Left lung (tissue), 10 donors: ENCODE measurements around the gene NEURL1. TPM values are rescaled to one million over a fixed set of nuclear protein-coding genes. Genes with fewer than 3 reads are reported as not detected.

ENCODE experiments used
- ATAC-seq: fragments of 200-7000 bp; cut with Tn5 transposase; one replicate; pipeline ENCODE4 v1.9.1; 2020; ENCODE audit warnings: moderate library complexity
- DNase-seq, 4 donors: peaks; one replicate each; pipeline ENCODE4 v3.0.0-alpha.2; 2013 to 2020
- H3K27ac ChIP-seq, 2 donors: fragments of 200-600 bp; sonication (generic) in 1 of 2; one replicate each; pipeline versions ENCODE4 v1.5.0 to v1.8.0; 2020 to 2021
- H3K27me3 ChIP-seq, 2 donors: fragments of 200-600 bp; sonication (generic) in 1 of 2; one replicate each; pipeline versions ENCODE4 v1.5.0 to v1.8.0; 2020 to 2021
- H3K36me3 ChIP-seq, 2 donors: fragments of 200-600 bp; sonication (generic) in 1 of 2; one replicate each; pipeline versions ENCODE4 v1.5.0 to v1.8.0; 2020 to 2021
- H3K4me1 ChIP-seq, 2 donors: fragments of 200-600 bp; one replicate each; pipeline ENCODE4 v1.8.0; 2021
- H3K4me3 ChIP-seq, 2 donors: fragments of 200-600 bp; sonication (generic) in 1 of 2; one replicate each; pipeline versions ENCODE4 v1.5.0 to v1.8.0; 2020 to 2021; ENCODE audit warnings: mild to moderate bottlenecking in 1 of 2
- H3K9me3 ChIP-seq, 2 donors: fragments of 200-600 bp; sonication (generic) in 1 of 2; one replicate each; pipeline versions ENCODE4 v1.5.0 to v1.8.0; 2020 to 2021
- CTCF ChIP-seq, 2 donors: fragments of 200-600 bp; sonication (generic) in 1 of 2; IDR thresholded peaks; one replicate each; pipeline versions ENCODE4 v1.5.0 to v1.8.0; 2021; ENCODE audit warnings: antibody characterized with exemption in 2 of 2
- intact Hi-C, 2 donors: fragments of 100-400 bp; cut with DNase I; formaldehyde crosslinking; loops; one replicate each; pipeline versions ENCODE4 v1.11.2 to v1.14.2; 2022
- polyA plus RNA-seq, 6 donors: library from polyadenylated mRNA; unstranded; fragments of 120-200 nt; gene quantifications; one replicate each; pipeline ENCODE4 v1.2.1, GENCODE V29; 2013; ENCODE audit not compliant: insufficient read length in 6 of 6
- total RNA-seq, 2 donors: library from RNA; stranded (reverse); fragmentation: NEBNext Ultra II Directional; extraction: Animal tissue kit (Norgen Biotek cat#: 25700); gene quantifications; one replicate each; pipeline ENCODE4 v1.2.1, GENCODE V29; 2021
- donor health status: DM: no; HTN: yes; CAD: no.
- donor health status: DM: no; HTN: no; CAD: no.

Gene NEURL1
- total and polyA plus RNA-seq, 8 donors: 0.76 to 2.1 (median 1.4) TPM

GRCh38 chr10:103637927-103638557 lies 144.5 kb downstream of the NEURL1 start:
- TF ChIP-seq CTCF (IDR thresholded peaks at IDR 0.05): no peak
- peak in 2 of 4 donors; percentile 57 to 67 for DNase-seq
- intact Hi-C loops: no loop called here
- Histone ChIP-seq H3K36me3 (no peaks in the 10 kb centered on the region), H3K27ac (peak overlapping the region; percentile 9 to 71), H3K4me3 (no peak overlapping the region), H3K9me3 (no peaks in the 10 kb centered on the region), H3K4me1 (peaks cover 8 to 12% of the 10 kb centered on the region in 2 donors), H3K27me3 (no peaks in the 10 kb centered on the region)
- peak; percentile 57 for ATAC-seq

GRCh38 chr10:103638948-103639347 lies 145.4 kb downstream of the NEURL1 start:
- intact Hi-C loops: no loop called here

GRCh38 chr10:103640436-103641181 lies 147.1 kb downstream of the NEURL1 start:
- no peak for ATAC-seq
- Histone ChIP-seq H3K27ac (no peak overlapping the region), H3K27me3 (no peaks in the 10 kb centered on the region), H3K4me3 (no peak overlapping the region), H3K9me3 (no peaks in the 10 kb centered on the region), H3K36me3 (no peaks in the 10 kb centered on the region), H3K4me1 (peaks cover 12 to 20% of the 10 kb centered on the region in 2 donors)
- DNase-seq: no peak
- TF ChIP-seq CTCF (IDR thresholded peaks at IDR 0.05): no peak
- intact Hi-C loops: no loop called here

More at GRCh38 chr10:103638948-103639347, 145.4 kb downstream of the NEURL1 start:
- H3K27ac ChIP-seq: peak overlapping the region in 1 of 2 donors; percentile 71
- no peak for DNase-seq
- H3K9me3 ChIP-seq: no peaks in the 10 kb centered on the region
- H3K36me3 ChIP-seq: no peaks in the 10 kb centered on the region
- TF ChIP-seq CTCF (IDR thresholded peaks at IDR 0.05): no peak
- H3K4me1 ChIP-seq: peaks cover 8 to 12% of the 10 kb centered on the region in 2 donors
- H3K4me3 ChIP-seq: no peak overlapping the region
- H3K27me3 ChIP-seq: no peaks in the 10 kb centered on the region
- ATAC-seq: no peak

GRCh38 chr10:103641326-103641725 lies 147.8 kb downstream of the NEURL1 start:
- intact Hi-C loops: no loop called here
- no peak overlapping the region for H3K4me3 ChIP-seq
- no peaks in the 10 kb centered on the region for H3K9me3 ChIP-seq
- H3K4me1 ChIP-seq: peaks cover 12 to 25% of the 10 kb centered on the region in 2 donors
- ATAC-seq (no peak), DNase-seq (no peak)
- H3K27me3 ChIP-seq: no peaks in the 10 kb centered on the region
- no peak overlapping the region for H3K27ac ChIP-seq
- H3K36me3 ChIP-seq: no peaks in the 10 kb centered on the region
- TF ChIP-seq CTCF (IDR thresholded peaks at IDR 0.05): no peak

Other genes with a start within 250 kb of the NEURL1 start
- under 1 TPM; 0.12 to 0.13 TPM for gene RPEL1, start 247.8 kb upstream of the NEURL1 start, total RNA-seq
- under 1 TPM in 5 of 6 donors, not detected in 1; 0.10 to 0.25 (median 0.20) TPM for gene RPEL1, start 247.8 kb upstream of the NEURL1 start, polyA plus RNA-seq
- gene INA, start 216.6 kb upstream of the NEURL1 start, total RNA-seq: under 1 TPM; 0.08 to 0.26 TPM
- under 1 TPM; 0.30 to 0.47 (median 0.39) TPM for gene INA, start 216.6 kb upstream of the NEURL1 start, polyA plus RNA-seq
- gene PCGF6, start 142.6 kb upstream of the NEURL1 start, total RNA-seq: 1 to 10 TPM; 7.7 to 8.5 TPM
- gene PCGF6, start 142.6 kb upstream of the NEURL1 start, polyA plus RNA-seq: 10 to 100 TPM; 11.2 to 14.7 (median 13.7) TPM
- 1 to 10 TPM; 3.7 to 5.1 TPM for gene TAF5, start 125.7 kb upstream of the NEURL1 start, total RNA-seq
- gene TAF5, start 125.7 kb upstream of the NEURL1 start, polyA plus RNA-seq: 1 to 10 TPM; 6.5 to 8.1 (median 7.5) TPM
- 100 to 1,000 TPM; 257 to 259 TPM for gene ATP5MK, start 97.2 kb upstream of the NEURL1 start, total RNA-seq
- 100 to 1,000 TPM; 145 to 175 (median 153) TPM for gene ATP5MK, start 97.2 kb upstream of the NEURL1 start, polyA plus RNA-seq
- gene PDCD11, start 97.1 kb upstream of the NEURL1 start, total RNA-seq: 10 to 100 TPM; 20.1 to 35.4 TPM
- gene PDCD11, start 97.1 kb upstream of the NEURL1 start, polyA plus RNA-seq: 10 to 100 TPM; 37.0 to 42.4 (median 39.3) TPM
- 10 to 100 TPM; 29.4 to 60.2 TPM for gene CALHM2, start 41.3 kb upstream of the NEURL1 start, total RNA-seq
- 10 to 100 TPM; 11.1 to 20.1 (median 14.9) TPM for gene CALHM2, start 41.3 kb upstream of the NEURL1 start, polyA plus RNA-seq
- not detected for gene CALHM1, start 34.8 kb upstream of the NEURL1 start, total RNA-seq
- under 1 TPM; 0.09 to 0.15 (median 0.13) TPM for gene CALHM1, start 34.8 kb upstream of the NEURL1 start, polyA plus RNA-seq
- gene CALHM3, start 14.5 kb upstream of the NEURL1 start, total RNA-seq: under 1 TPM in 1 of 2 donors, not detected in 1; 0.16 TPM
- gene CALHM3, start 14.5 kb upstream of the NEURL1 start, polyA plus RNA-seq: not detected